ENCODE results near the gene GHRHR.

DNA sequence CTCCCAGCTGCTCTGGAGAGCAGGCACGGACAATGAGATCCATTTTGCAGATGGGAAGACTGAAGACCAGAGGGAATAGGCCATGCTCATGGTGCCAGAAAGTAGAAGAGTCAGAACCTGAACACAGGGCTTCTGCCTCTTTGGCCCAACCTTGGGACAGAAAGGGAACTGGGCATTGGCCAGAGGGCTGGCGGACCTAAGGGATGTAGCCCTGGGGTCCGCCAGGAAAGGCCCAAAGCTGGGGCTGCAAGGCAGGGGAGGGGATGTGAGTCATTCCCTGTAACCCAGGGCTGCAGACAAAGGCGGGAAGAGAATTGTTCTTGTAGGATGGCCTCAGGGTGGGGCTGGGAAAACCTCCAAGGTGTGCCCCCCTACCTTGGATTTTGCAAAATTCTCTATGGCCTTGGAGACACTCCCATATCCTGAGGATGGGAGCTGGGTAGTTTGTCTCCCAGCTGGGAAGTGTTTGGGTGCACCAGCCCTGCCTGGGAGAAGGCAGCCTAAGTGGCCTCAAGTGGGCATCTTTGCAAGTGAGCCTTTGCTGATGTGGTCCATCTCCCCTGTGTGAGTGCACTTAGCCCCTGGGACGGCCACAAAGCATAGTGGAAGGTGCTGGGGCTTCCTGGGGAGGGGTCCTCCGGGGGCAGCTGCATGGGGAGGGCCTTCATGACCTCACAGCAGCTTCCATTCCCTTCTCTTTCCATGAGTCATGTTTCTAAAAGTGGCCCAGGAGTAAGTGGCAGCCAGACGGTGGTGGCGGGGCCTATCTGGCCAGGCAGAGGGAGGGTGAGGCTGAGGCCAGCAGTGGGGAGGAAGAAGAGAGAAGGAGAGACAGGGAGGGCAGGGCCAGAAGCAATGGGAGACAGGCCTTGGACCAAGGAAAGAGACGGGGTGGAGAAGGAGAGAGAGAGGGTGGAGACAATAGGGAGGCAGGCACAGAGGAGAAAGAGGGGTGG, 42.9 kb upstream of the GHRHR start:
- TF ChIP-seq POLR2A (IDR thresholded peaks at IDR 0.05; ENCODE audit: low read length) (no peak), GATA1 (IDR thresholded peaks at IDR 0.05; ENCODE audit: low read depth, low read length) (no peak)

All from erythroblast (primary cell).